GM06990 (cell line): ENCODE data around the gene ANXA11.
"Not testable (repeated sequence)": the region's sequence is repeated elsewhere in the genome, so short reads cannot be mapped to it uniquely, and the experiment has no call there.

Source experiments
- DNase-seq: peaks from one replicate; pipeline ENCODE4 v3.0.0-alpha.2; 2011; ENCODE audit not compliant: insufficient read length; ENCODE audit errors: extremely low read depth
- H3K27me3 ChIP-seq: replicated peaks from 2 replicates; pipeline ENCODE4 v1.6.0; 2011; ENCODE audit warnings: low read length; ENCODE audit not compliant: control insufficient read depth, insufficient read depth
- H3K36me3 ChIP-seq: 2 replicates; pipeline ENCODE4 v1.5.1; 2011; ENCODE audit warnings: low read length; ENCODE audit not compliant: control insufficient read depth, insufficient read depth
- H3K4me3 ChIP-seq: replicated peaks from 2 replicates; pipeline ENCODE4 v1.5.1; 2011; ENCODE audit warnings: low read depth, mild to moderate bottlenecking, control low read depth, low read length
- CTCF ChIP-seq: IDR thresholded peaks from 2 replicates; pipeline ENCODE4 v1.5.1; 2011; ENCODE audit warnings: low read length, control low read depth, mild to moderate bottlenecking, inconsistent platforms; ENCODE audit not compliant: insufficient read depth, poor library complexity, severe bottlenecking

Gene ANXA11

GRCh38 chr10:80153460-80153859 is 51.9 kb downstream of the ANXA11 start:
- H3K36me3 ChIP-seq = peaks cover 22% of the 10 kb centered on the region
- DNase-seq = no peak
- H3K27me3 ChIP-seq = no peaks in the 10 kb centered on the region
- H3K4me3 ChIP-seq = no peak overlapping the region
- no peak for TF ChIP-seq CTCF

GRCh38 chr10:80152820-80153219 is 52.5 kb downstream of the ANXA11 start:
- DNase-seq = no peak
- peaks cover 16% of the 10 kb centered on the region for H3K36me3 ChIP-seq
- H3K4me3 ChIP-seq = no peak overlapping the region
- H3K27me3 ChIP-seq = no peaks in the 10 kb centered on the region
- no peak for TF ChIP-seq CTCF

GRCh38 chr10:80150172-80150571 is 55.2 kb downstream of the ANXA11 start:
- Histone ChIP-seq H3K36me3 (peaks cover 10% of the 10 kb centered on the region), H3K4me3 (no peak overlapping the region), H3K27me3 (no peaks in the 10 kb centered on the region)
- TF ChIP-seq CTCF = no peak
- DNase-seq = no peak

- TF ChIP-seq CTCF = no peak
- Histone ChIP-seq H3K27me3 (no peaks in the 10 kb centered on the region), H3K36me3 (peaks cover 6% of the 10 kb centered on the region), H3K4me3 (no peak overlapping the region)
- DNase-seq = no peak
Observed at GRCh38 chr10:80149123-80149522, 56.2 kb downstream of the ANXA11 start.

- no peak for TF ChIP-seq CTCF
Observed at GRCh38 chr10:80148166-80148805, 57.1 kb downstream of the ANXA11 start.

GRCh38 chr10:80146918-80147317 is 58.4 kb downstream of the ANXA11 start:
- no peak for DNase-seq
- H3K36me3 ChIP-seq = peaks cover 2% of the 10 kb centered on the region; the same call in 1 of the 2 replicates
- no peak for TF ChIP-seq CTCF
- H3K4me3 ChIP-seq = no peak overlapping the region
- no peaks in the 10 kb centered on the region for H3K27me3 ChIP-seq

More at GRCh38 chr10:80148166-80148805, 57.1 kb downstream of the ANXA11 start:
- H3K36me3 ChIP-seq = peaks cover 2% of the 10 kb centered on the region; the same call in 1 of the 2 replicates
- DNase-seq = no peak
- H3K27me3 ChIP-seq = no peaks in the 10 kb centered on the region
- H3K4me3 ChIP-seq = no peak overlapping the region

GRCh38 chr10:80145406-80146308 is 59.7 kb downstream of the ANXA11 start:
- not testable (repeated sequence) for H3K27me3 ChIP-seq, H3K4me3 ChIP-seq, DNase-seq, H3K36me3 ChIP-seq
